Thyroid gland (tissue), 4 donors: Measurements from ENCODE around the gene LSM4. TPM values are rescaled to one million over a fixed set of nuclear protein-coding genes. Genes with fewer than 3 reads are reported as not detected.
"Not testable (repeated sequence)": the region's sequence is repeated elsewhere in the genome, so short reads cannot be mapped to it uniquely, and the experiment has no call there.

Experiments
- DNase-seq, 2 donors: peaks; one replicate each; pipeline ENCODE4 v3.0.0-alpha.2; 2019
- H3K27ac ChIP-seq, 3 donors: fragments of 200-600 bp; sonication (generic); 1 replicate in 2 of 3; 2 replicates in 1 of 3; pipeline ENCODE4 v1.5.1; 2016 to 2019; ENCODE audit warnings: mild to moderate bottlenecking in 1 of 3, moderate library complexity in 1 of 3
- H3K27me3 ChIP-seq: fragments of 200-600 bp; sonication (generic); one replicate; pipeline ENCODE4 v1.5.1; 2019
- H3K36me3 ChIP-seq, 2 donors: fragments of 200-600 bp; sonication (generic); one replicate each; pipeline ENCODE4 v1.5.1; 2016 to 2019
- H3K4me1 ChIP-seq, 2 donors: fragments of 200-600 bp; sonication (generic); one replicate each; pipeline ENCODE4 v1.5.1; 2017 to 2019
- H3K4me3 ChIP-seq, 3 donors: fragments of 200-600 bp; sonication (generic); replicated peaks in 1 of 3; 1 replicate in 2 of 3; 2 replicates in 1 of 3; pipeline ENCODE4 v1.5.1; 2016; ENCODE audit warnings: mild to moderate bottlenecking in 1 of 3
- H3K9me3 ChIP-seq: fragments of 200-600 bp; sonication (generic); one replicate; pipeline ENCODE4 v1.5.1; 2017
- CTCF ChIP-seq, 6 experiments: fragments of 200-600 bp in 3 of 6; fragments of 450-650 bp in 3 of 6; sonication (generic) in 3 of 6; IDR thresholded peaks; one replicate each; pipeline ENCODE4 v1.5.1; 2016 to 2019; ENCODE audit warnings: antibody characterized with exemption in 6 of 6, mild to moderate bottlenecking in 2 of 6, inconsistent platforms in 1 of 6, moderate library complexity in 1 of 6
- POLR2A ChIP-seq, 2 donors: fragments of 450-650 bp; IDR thresholded peaks; one replicate each; pipeline ENCODE4 v1.6.1; 2017; ENCODE audit warnings: antibody characterized with exemption in 2 of 2, mild to moderate bottlenecking in 2 of 2, moderate library complexity in 1 of 2
- WGBS, 2 donors: methylation state at CpG; one replicate each; pipeline ENCODE4 v1.1.5; 2017; 5-methylcytosine and 5-hydroxymethylcytosine counted together
- intact Hi-C: fragments of 100-400 bp; cut with DNase I; formaldehyde crosslinking; loops from one replicate; pipeline ENCODE4 v1.15.1; 2023
- total RNA-seq, 4 donors: library from RNA; depleted of rRNA; stranded (reverse); fragments of >200 nt; gene quantifications; one replicate each; pipeline ENCODE4 v1.2.3, GENCODE V29; 2016

Gene LSM4
- total RNA-seq, 4 donors from 2014 or later, result 55.2 to 203 (median 140) TPM

- intact Hi-C loops, result no loop called here
- 76 to 83% methylated on average over 6 of the region's 6 CpGs for WGBS, 2 donors
- no peaks in the 10 kb centered on the region for H3K27me3 ChIP-seq
- peak overlapping the region; percentile 89 to 97 (median 95) for H3K27ac ChIP-seq
- H3K36me3 ChIP-seq, result peaks cover 0 to 6% of the 10 kb centered on the region in 2 donors
- no peak overlapping the region for H3K4me3 ChIP-seq
- TF ChIP-seq POLR2A (IDR thresholded peaks at IDR 0.05) (no peak), CTCF (IDR thresholded peaks at IDR 0.05) (no peak)
- H3K9me3 ChIP-seq, result no peaks in the 10 kb centered on the region
- no peak for DNase-seq
- peaks cover 11 to 24% of the 10 kb centered on the region in 2 donors for H3K4me1 ChIP-seq
These were observed 40.9 kb upstream of the LSM4 start for GRCh38 chr19:18363787-18364186.

DNA sequence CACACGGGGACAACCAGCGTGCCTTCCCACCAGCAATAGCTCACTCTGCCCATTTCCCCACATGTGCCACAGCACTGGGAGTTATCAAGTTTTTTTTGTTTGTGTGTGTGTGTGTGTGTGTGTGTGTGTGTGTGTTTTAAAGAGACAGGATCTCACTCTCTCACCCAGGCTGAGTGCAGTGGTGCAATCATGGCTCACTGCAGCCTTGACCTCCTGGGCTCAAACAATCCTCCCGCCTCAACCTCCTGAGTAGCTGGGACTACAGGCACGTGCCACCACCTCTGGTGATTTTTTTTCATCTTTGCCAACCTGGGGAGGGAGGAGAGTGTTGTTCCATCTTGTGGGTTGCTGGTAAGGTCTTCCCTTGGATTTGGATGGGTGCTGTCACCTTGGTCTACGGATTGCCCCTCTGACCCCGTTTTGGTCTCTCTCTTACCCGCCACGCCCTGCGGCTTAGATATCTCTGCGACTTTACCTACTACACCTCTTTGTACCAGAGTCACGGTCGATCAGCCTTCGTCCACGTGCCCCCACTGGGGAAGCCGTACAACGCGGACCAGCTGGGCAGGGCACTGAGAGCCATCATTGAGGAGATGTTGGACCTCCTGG, 40.2 kb upstream of the LSM4 start:
- intact Hi-C loops, result no loop called here
- no peak for DNase-seq
- Histone ChIP-seq H3K27ac (peak overlapping the region in 2 of 3 donors; percentile 95 to 97), H3K36me3 (peaks cover 0 to 6% of the 10 kb centered on the region in 2 donors), H3K27me3 (no peaks in the 10 kb centered on the region), H3K4me3 (no peak overlapping the region), H3K4me1 (peaks cover 11 to 24% of the 10 kb centered on the region in 2 donors), H3K9me3 (no peaks in the 10 kb centered on the region)
- 93 to 98% methylated on average over 17 of the region's 17 CpGs for WGBS, 2 donors
- TF ChIP-seq CTCF (IDR thresholded peaks at IDR 0.05) (no peak), POLR2A (IDR thresholded peaks at IDR 0.05) (no peak)

GRCh38 chr19:18361646-18362045, 38.8 kb upstream of the LSM4 start:
- Histone ChIP-seq H3K9me3 (no peaks in the 10 kb centered on the region), H3K36me3 (peaks cover 12 to 19% of the 10 kb centered on the region in 2 donors), H3K27ac (no peak overlapping the region), H3K27me3 (no peaks in the 10 kb centered on the region), H3K4me1 (peaks cover 11 to 24% of the 10 kb centered on the region in 2 donors), H3K4me3 (no peak overlapping the region)
- 96 to 98% methylated on average over 8 of the region's 8 CpGs for WGBS, 2 donors
- DNase-seq, result no peak
- intact Hi-C loops, result no loop called here
- no peak for TF ChIP-seq POLR2A (IDR thresholded peaks at IDR 0.05)
- no peak for TF ChIP-seq CTCF (IDR thresholded peaks at IDR 0.05)

- DNase-seq, result no peak
- Histone ChIP-seq H3K36me3 (peaks cover 22 to 27% of the 10 kb centered on the region in 2 donors), H3K27ac (no peak overlapping the region), H3K9me3 (no peaks in the 10 kb centered on the region), H3K4me1 (no peaks in the 10 kb centered on the region), H3K27me3 (no peaks in the 10 kb centered on the region), H3K4me3 (no peak overlapping the region)
- 87 to 96% methylated on average over 3 of the region's 3 CpGs for whole genome bisulfite sequencing, 2 donors
- TF ChIP-seq CTCF (IDR thresholded peaks at IDR 0.05) (no peak), POLR2A (IDR thresholded peaks at IDR 0.05) (no peak)
- intact Hi-C loops, result no loop called here
These were observed 34.2 kb upstream of the LSM4 start for GRCh38 chr19:18357041-18357440.

DNA sequence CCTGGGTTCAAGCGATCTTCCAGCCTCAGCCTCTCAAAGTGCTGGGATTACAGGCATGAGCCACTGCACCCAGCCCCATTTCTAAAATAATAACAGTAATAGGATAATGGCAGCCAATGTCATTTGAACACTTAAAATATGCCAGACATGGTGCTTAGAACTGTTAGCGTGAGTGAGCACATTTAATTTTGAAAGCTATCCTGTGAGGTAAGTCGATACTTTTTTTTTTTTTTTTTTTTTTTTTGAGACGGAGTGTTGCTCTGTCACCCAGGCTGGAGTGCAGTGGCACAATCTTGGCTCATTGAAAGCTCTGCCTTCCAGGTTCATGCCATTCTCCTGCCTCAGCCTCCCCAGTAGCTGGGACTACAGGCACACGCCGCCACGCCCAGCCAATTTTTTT, 31.9 kb upstream of the LSM4 start:
- 95 to 97% methylated on average over 7 of the region's 7 CpGs for WGBS, 2 donors
- not testable (repeated sequence) for H3K27me3 ChIP-seq, H3K4me3 ChIP-seq, DNase-seq, H3K4me1 ChIP-seq, H3K9me3 ChIP-seq, H3K27ac ChIP-seq
- intact Hi-C loops, result loop anchor here (5.0 kb wide), 1 partner anchor 58 kb away; no protein-coding TSS in a partner anchor
- peaks cover 21 to 22% of the 10 kb centered on the region in 2 donors for H3K36me3 ChIP-seq
